GM18499 (cell line): Measurements from ENCODE around the gene NKD1.

Experiments used
- ATAC-seq: cut with Tn5 transposase; IDR thresholded peaks from one replicate; pipeline ENCODE4 v1.9.1; 2021; ENCODE audit warnings: moderate number of reproducible peaks; ENCODE audit not compliant: insufficient read depth, unreplicated experiment

Gene NKD1

GRCh38 chr16:50621452-50621792 is 73.2 kb downstream of the NKD1 start:
- ATAC-seq = no peak

- no peak for ATAC-seq
Observed at GRCh38 chr16:50622029-50622428, 73.8 kb downstream of the NKD1 start.

GRCh38 chr16:50622643-50623369 is 74.6 kb downstream of the NKD1 start:
- no peak for ATAC-seq

GRCh38 chr16:50624449-50624970 is 76.3 kb downstream of the NKD1 start:
- no peak for ATAC-seq

GRCh38 chr16:50625374-50625773 is 77.2 kb downstream of the NKD1 start:
- no peak for ATAC-seq

- no peak for ATAC-seq
Observed at GRCh38 chr16:50626868-50627267, 78.7 kb downstream of the NKD1 start.

GRCh38 chr16:50627419-50627818 is 79.2 kb downstream of the NKD1 start:
- no peak for ATAC-seq

GRCh38 chr16:50628156-50628802 is 80.1 kb downstream of the NKD1 start:
- no peak for ATAC-seq

- no peak for ATAC-seq
Observed at GRCh38 chr16:50629334-50629733, 81.1 kb downstream of the NKD1 start.

GRCh38 chr16:50630394-50631020 is 82.3 kb downstream of the NKD1 start:
- no peak for ATAC-seq

- no peak for ATAC-seq
Observed at GRCh38 chr16:50631249-50631984, 83.2 kb downstream of the NKD1 start.

- ATAC-seq = no peak
Observed at GRCh38 chr16:50631985-50632576, 83.9 kb downstream of the NKD1 start.

- ATAC-seq = no peak
Observed at GRCh38 chr16:50632927-50633800, 85.0 kb downstream of the NKD1 start.

GRCh38 chr16:50634090-50634489 is 85.9 kb downstream of the NKD1 start:
- ATAC-seq = no peak

- no peak for ATAC-seq
Observed at GRCh38 chr16:50634947-50635346, 86.8 kb downstream of the NKD1 start.

- ATAC-seq = no peak
Observed at GRCh38 chr16:50635505-50636392, 87.6 kb downstream of the NKD1 start.

- ATAC-seq = no peak
Observed at GRCh38 chr16:50636753-50637374, 88.7 kb downstream of the NKD1 start.
